WTC11 (cell line): Measurements from ENCODE around the gene TMEM217.

Experiments used
- ATF1 ChIP-seq: sonication (generic); formaldehyde crosslinking; IDR thresholded peaks from 2 replicates; pipeline ENCODE4 v1.8.1; 2023; ENCODE audit warnings: mild to moderate bottlenecking, moderate library complexity, missing genetic modification reagents
- ATF3 ChIP-seq: sonication (generic); formaldehyde crosslinking; conservative IDR thresholded peaks from 2 replicates; pipeline ENCODE4 v1.8.1; 2022; ENCODE audit warnings: mild to moderate bottlenecking, missing genetic modification reagents
- CREB1 ChIP-seq: sonication (generic); formaldehyde crosslinking; IDR thresholded peaks from 2 replicates; pipeline ENCODE4 v1.8.0; 2023; ENCODE audit warnings: mild to moderate bottlenecking, missing genetic modification reagents
- E2F4 ChIP-seq: sonication (generic); formaldehyde crosslinking; IDR thresholded peaks from 2 replicates; pipeline ENCODE4 v1.8.1; 2022; ENCODE audit warnings: low read depth, mild to moderate bottlenecking, moderate library complexity, missing genetic modification reagents, borderline replicate concordance
- FOXP1 ChIP-seq: sonication (generic); formaldehyde crosslinking; IDR thresholded peaks from 2 replicates; pipeline ENCODE4 v1.8.0; 2022; ENCODE audit warnings: missing genetic modification reagents, mild to moderate bottlenecking, moderate library complexity, borderline replicate concordance
- NR2C2 ChIP-seq: sonication (generic); formaldehyde crosslinking; IDR thresholded peaks from 2 replicates; pipeline ENCODE4 v1.8.0; 2022; ENCODE audit warnings: mild to moderate bottlenecking, missing genetic modification reagents
- NR3C1 ChIP-seq: sonication (generic); formaldehyde crosslinking; conservative IDR thresholded peaks from 2 replicates; pipeline ENCODE4 v1.8.1; 2023; ENCODE audit warnings: low read depth, mild to moderate bottlenecking, missing genetic modification reagents
- SMAD3 ChIP-seq: sonication (generic); formaldehyde crosslinking; IDR thresholded peaks from 2 replicates; pipeline ENCODE4 v1.8.0; 2022; ENCODE audit warnings: missing genetic modification reagents, mild to moderate bottlenecking, borderline replicate concordance
- USF1 ChIP-seq: sonication (generic); formaldehyde crosslinking; IDR thresholded peaks from 2 replicates; pipeline ENCODE4 v1.8.0; 2022; ENCODE audit warnings: mild to moderate bottlenecking, missing genetic modification reagents
- ZNF416 ChIP-seq: fragments of 250-450 bp; sonication (Bioruptor Pico); IDR thresholded peaks from 2 replicates; pipeline ENCODE4 v1.9.0; 2021; ENCODE audit warnings: mild to moderate bottlenecking, inconsistent platforms
- ZNF423 ChIP-seq: fragments of 250-450 bp; sonication (Bioruptor Pico); IDR thresholded peaks from 2 replicates; pipeline ENCODE4 v2.1.2; 2022; ENCODE audit warnings: mild to moderate bottlenecking, moderate library complexity
- TF ChIP-seq, protein P1 (sequence below): fragments of 200-600 bp; IDR thresholded peaks from 2 replicates; pipeline ENCODE4 v1.8.0; 2022; ENCODE audit warnings: antibody characterized with exemption
- TF ChIP-seq, protein P2 (sequence below): fragments of 250-450 bp; sonication (Bioruptor Pico); IDR thresholded peaks from 2 replicates; pipeline ENCODE4 v1.9.0; 2021; ENCODE audit warnings: moderate library complexity, mild to moderate bottlenecking, inconsistent platforms, borderline replicate concordance
- TF ChIP-seq, protein P3 (sequence below): sonication (generic); formaldehyde crosslinking; IDR thresholded peaks from 2 replicates; pipeline ENCODE4 v1.8.1; 2022; ENCODE audit warnings: low read depth, missing genetic modification reagents, borderline replicate concordance

- TF ChIP-seq, protein P1, sequence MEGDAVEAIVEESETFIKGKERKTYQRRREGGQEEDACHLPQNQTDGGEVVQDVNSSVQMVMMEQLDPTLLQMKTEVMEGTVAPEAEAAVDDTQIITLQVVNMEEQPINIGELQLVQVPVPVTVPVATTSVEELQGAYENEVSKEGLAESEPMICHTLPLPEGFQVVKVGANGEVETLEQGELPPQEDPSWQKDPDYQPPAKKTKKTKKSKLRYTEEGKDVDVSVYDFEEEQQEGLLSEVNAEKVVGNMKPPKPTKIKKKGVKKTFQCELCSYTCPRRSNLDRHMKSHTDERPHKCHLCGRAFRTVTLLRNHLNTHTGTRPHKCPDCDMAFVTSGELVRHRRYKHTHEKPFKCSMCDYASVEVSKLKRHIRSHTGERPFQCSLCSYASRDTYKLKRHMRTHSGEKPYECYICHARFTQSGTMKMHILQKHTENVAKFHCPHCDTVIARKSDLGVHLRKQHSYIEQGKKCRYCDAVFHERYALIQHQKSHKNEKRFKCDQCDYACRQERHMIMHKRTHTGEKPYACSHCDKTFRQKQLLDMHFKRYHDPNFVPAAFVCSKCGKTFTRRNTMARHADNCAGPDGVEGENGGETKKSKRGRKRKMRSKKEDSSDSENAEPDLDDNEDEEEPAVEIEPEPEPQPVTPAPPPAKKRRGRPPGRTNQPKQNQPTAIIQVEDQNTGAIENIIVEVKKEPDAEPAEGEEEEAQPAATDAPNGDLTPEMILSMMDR, result no peak
- no peak for TF ChIP-seq ATF1 (CRISPR knock-in tag)
- no peak for TF ChIP-seq NR2C2 (CRISPR knock-in tag)
- TF ChIP-seq, protein P2, sequence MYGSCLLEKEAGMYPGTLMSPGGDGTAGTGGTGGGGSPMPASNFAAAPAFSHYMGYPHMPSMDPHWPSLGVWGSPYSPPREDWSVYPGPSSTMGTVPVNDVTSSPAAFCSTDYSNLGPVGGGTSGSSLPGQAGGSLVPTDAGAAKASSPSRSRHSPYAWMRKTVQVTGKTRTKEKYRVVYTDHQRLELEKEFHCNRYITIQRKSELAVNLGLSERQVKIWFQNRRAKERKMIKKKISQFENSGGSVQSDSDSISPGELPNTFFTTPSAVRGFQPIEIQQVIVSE (CRISPR knock-in tag), result no peak
- TF ChIP-seq ATF3 (CRISPR knock-in tag), result no peak
- TF ChIP-seq FOXP1, result no peak
- no peak for TF ChIP-seq USF1 (CRISPR knock-in tag)
- TF ChIP-seq E2F4 (CRISPR knock-in tag), result no peak
- TF ChIP-seq SMAD3, result no peak
- TF ChIP-seq ZNF423 (CRISPR knock-in tag), result no peak
- TF ChIP-seq, protein P3, sequence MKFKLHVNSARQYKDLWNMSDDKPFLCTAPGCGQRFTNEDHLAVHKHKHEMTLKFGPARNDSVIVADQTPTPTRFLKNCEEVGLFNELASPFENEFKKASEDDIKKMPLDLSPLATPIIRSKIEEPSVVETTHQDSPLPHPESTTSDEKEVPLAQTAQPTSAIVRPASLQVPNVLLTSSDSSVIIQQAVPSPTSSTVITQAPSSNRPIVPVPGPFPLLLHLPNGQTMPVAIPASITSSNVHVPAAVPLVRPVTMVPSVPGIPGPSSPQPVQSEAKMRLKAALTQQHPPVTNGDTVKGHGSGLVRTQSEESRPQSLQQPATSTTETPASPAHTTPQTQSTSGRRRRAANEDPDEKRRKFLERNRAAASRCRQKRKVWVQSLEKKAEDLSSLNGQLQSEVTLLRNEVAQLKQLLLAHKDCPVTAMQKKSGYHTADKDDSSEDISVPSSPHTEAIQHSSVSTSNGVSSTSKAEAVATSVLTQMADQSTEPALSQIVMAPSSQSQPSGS (CRISPR knock-in tag), result no peak
- TF ChIP-seq ZNF416 (CRISPR knock-in tag), result no peak
- no peak for TF ChIP-seq NR3C1
- no peak for TF ChIP-seq CREB1 (CRISPR knock-in tag)
Measured at GRCh38 chr6:37305841-37306425, 48.0 kb upstream of the TMEM217 start.
